Ascending aorta (tissue), 2 donors: ENCODE data around the gene DZIP3. TPM values are rescaled to one million over a fixed set of nuclear protein-coding genes. Genes with fewer than 3 reads are reported as not detected.
"Not testable (repeated sequence)": the region's sequence is repeated elsewhere in the genome, so short reads cannot be mapped to it uniquely, and the experiment has no call there.

Source experiments
- DNase-seq, 2 donors: peaks; one replicate each; pipeline ENCODE4 v3.0.0-alpha.2; 2019; ENCODE audit warnings: low spot score in 2 of 2
- H3K27ac ChIP-seq, 2 donors: fragments of 200-600 bp; sonication (generic); one replicate each; pipeline ENCODE4 v1.5.1; 2016 to 2017; ENCODE audit warnings: mild to moderate bottlenecking in 1 of 2
- H3K27me3 ChIP-seq: fragments of 200-600 bp; sonication (generic); one replicate; pipeline ENCODE4 v1.5.1; 2017
- H3K36me3 ChIP-seq, 2 donors: fragments of 200-600 bp; sonication (generic); one replicate each; pipeline ENCODE4 v1.5.1; 2016
- H3K4me1 ChIP-seq, 2 donors: fragments of 200-600 bp; sonication (generic); one replicate each; pipeline ENCODE4 v1.5.1; 2016 to 2017; ENCODE audit warnings: mild to moderate bottlenecking in 1 of 2
- H3K4me3 ChIP-seq, 2 donors: fragments of 200-600 bp; sonication (generic); one replicate each; pipeline ENCODE4 v1.5.1; 2016 to 2017; ENCODE audit warnings: mild to moderate bottlenecking in 1 of 2
- H3K9me3 ChIP-seq, 2 donors: fragments of 200-600 bp; sonication (generic); one replicate each; pipeline ENCODE4 v1.5.1; 2016
- intact Hi-C: fragments of 100-400 bp; cut with DNase I; formaldehyde crosslinking; loops from one replicate; pipeline ENCODE4 v1.15.1; 2023
- total RNA-seq: library from RNA; depleted of rRNA; stranded (reverse); fragments of >200 nt; gene quantifications from one replicate; pipeline ENCODE4 v1.1.0, GENCODE V29; 2016
- TF ChIP-seq, protein P1 (sequence below), 3 experiments: fragments of 200-600 bp in 2 of 3; fragments of 450-650 bp in 1 of 3; sonication (generic) in 2 of 3; IDR thresholded peaks; one replicate each; pipeline ENCODE4 v1.5.1; 2016 to 2019; ENCODE audit warnings: antibody characterized with exemption in 3 of 3, mild to moderate bottlenecking in 1 of 3, moderate library complexity in 1 of 3

DZIP3 gene
- total RNA-seq, 1 donor from 2014 or later = 7.0 TPM

DNA sequence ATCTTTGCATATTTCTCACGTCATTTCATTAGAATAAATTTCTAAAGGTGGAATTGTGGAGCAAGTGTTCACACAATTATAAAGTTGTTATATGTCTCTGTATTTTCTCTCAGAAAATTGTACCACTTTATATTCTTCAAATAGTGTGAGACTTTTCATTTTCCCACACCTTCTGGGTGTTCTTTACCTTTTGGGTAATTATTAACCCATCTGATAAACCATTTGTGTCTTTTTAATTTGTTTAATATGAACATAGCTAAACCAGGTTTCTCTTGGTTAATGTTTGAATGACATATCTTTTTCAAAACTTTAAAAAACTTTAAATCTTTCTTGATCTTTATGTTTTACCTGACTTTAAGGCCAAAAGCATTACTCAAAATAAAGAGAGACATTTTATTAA lies 40.5 kb downstream of the DZIP3 start:
- Histone ChIP-seq H3K9me3 (no peaks in the 10 kb centered on the region), H3K4me3 (no peak overlapping the region), H3K27me3 (no peaks in the 10 kb centered on the region), H3K36me3 (peaks cover 0 to 5% of the 10 kb centered on the region in 2 donors), H3K27ac (no peak overlapping the region), H3K4me1 (no peaks in the 10 kb centered on the region)
- TF ChIP-seq, protein P1, sequence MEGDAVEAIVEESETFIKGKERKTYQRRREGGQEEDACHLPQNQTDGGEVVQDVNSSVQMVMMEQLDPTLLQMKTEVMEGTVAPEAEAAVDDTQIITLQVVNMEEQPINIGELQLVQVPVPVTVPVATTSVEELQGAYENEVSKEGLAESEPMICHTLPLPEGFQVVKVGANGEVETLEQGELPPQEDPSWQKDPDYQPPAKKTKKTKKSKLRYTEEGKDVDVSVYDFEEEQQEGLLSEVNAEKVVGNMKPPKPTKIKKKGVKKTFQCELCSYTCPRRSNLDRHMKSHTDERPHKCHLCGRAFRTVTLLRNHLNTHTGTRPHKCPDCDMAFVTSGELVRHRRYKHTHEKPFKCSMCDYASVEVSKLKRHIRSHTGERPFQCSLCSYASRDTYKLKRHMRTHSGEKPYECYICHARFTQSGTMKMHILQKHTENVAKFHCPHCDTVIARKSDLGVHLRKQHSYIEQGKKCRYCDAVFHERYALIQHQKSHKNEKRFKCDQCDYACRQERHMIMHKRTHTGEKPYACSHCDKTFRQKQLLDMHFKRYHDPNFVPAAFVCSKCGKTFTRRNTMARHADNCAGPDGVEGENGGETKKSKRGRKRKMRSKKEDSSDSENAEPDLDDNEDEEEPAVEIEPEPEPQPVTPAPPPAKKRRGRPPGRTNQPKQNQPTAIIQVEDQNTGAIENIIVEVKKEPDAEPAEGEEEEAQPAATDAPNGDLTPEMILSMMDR (IDR thresholded peaks at IDR 0.05) = no peak
- DNase-seq = no peak
- intact Hi-C loops = no loop called here

DNA sequence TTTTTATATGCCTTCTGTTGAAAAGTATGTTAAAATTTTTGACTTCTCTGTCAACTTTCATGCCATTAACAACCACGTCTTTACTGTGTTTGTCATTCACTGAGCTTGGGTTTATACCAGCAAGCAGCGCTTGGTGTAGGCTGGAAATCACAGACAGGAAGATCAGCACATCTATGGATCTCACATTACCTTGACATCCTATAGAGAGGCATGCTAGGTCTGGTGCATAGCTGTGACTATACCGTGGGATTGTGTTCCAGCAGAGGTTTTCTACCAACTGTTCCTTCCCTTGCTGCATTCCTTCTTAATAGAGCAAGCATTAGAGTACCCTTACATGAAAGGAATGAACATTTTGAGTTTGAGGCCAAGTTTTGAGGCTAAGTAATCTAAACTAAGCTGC lies 53.0 kb downstream of the DZIP3 start:
- no peaks in the 10 kb centered on the region for H3K27me3 ChIP-seq
- no peak overlapping the region for H3K4me3 ChIP-seq
- DNase-seq = no peak
- no peaks in the 10 kb centered on the region for H3K4me1 ChIP-seq
- TF ChIP-seq, protein P1 (IDR thresholded peaks at IDR 0.05) = no peak
- no peaks in the 10 kb centered on the region for H3K9me3 ChIP-seq
- no peak overlapping the region for H3K27ac ChIP-seq
- H3K36me3 ChIP-seq = peaks cover 5% of the 10 kb centered on the region in 2 donors
- intact Hi-C loops = no loop called here

DNA sequence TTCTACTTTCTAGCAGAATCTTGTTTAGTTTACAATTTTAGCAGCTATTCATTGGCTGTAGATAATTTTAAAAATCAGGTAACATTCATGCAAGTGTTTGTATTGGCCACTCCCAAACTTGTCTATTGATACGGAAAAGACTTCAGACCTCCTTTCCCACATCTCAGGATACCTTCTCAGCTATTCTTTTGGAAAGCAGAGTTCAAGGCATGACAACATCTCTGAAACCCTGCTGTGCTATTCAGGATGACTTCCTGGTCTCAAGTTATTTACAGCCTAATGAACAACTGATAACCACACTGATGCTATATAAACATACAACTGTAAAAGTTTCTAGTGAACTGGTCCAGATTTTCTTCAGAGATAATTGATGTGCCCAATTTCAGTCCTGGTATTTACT lies 55.8 kb downstream of the DZIP3 start:
- Histone ChIP-seq H3K27me3 (no peaks in the 10 kb centered on the region), H3K36me3 (peaks cover 5 to 9% of the 10 kb centered on the region in 2 donors), H3K9me3 (no peaks in the 10 kb centered on the region), H3K4me1 (no peaks in the 10 kb centered on the region), H3K27ac (no peak overlapping the region), H3K4me3 (no peak overlapping the region)
- intact Hi-C loops = no loop called here
- no peak for DNase-seq
- TF ChIP-seq, protein P1 (IDR thresholded peaks at IDR 0.05) = no peak

DNA sequence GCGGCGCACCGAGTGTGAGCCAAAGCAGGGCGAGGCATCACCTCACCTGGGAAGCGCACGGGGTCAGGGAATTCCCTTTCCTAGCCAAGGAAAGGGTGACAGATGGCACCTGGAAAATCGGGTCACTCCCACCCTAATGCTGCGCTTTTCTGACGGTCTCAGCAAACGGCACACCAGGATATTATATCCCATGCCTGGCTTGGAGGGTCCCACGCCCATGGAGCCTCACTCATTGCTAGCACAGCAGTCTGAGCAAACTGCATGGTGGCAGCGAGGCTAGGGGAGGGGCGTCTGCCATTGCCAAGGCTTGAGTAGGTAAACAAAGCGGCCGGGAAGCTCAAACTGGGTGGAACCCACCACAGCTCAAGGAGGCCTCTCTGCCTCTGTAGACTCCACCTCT lies 66.1 kb downstream of the DZIP3 start:
- H3K27me3 ChIP-seq, DNase-seq, intact Hi-C loops: not testable (repeated sequence)

DNA sequence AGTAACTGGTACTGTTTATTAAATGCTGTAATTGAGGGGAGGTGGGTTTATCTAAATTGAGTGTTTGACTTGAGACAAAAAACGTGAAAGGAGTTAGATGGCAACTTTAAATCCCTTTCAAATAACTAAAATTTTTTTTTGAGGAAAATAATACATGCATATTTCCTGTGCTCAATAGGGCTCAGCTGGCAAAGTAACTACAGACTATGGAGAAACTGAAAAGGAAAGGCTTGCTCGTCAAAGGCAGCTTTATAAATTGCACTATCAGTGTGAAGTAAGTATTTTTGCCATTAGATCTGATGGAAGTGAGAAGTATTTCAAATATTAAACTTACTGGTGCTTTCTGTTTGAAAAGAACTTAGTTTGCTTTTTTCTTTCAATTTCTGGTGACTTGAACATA lies 72.2 kb downstream of the DZIP3 start:
- Histone ChIP-seq H3K4me3 (no peak overlapping the region), H3K27ac (no peak overlapping the region), H3K4me1 (no peaks in the 10 kb centered on the region), H3K27me3 (no peaks in the 10 kb centered on the region), H3K36me3 (peaks cover 0 to 11% of the 10 kb centered on the region in 2 donors), H3K9me3 (no peaks in the 10 kb centered on the region)
- no peak for DNase-seq
- TF ChIP-seq, protein P1 (IDR thresholded peaks at IDR 0.05) = no peak
- intact Hi-C loops = no loop called here

More for the DNA sequence above, 66.1 kb downstream of the DZIP3 start:
- not testable (repeated sequence) for H3K27ac ChIP-seq, H3K4me1 ChIP-seq, H3K4me3 ChIP-seq
- peaks cover 0 to 16% of the 10 kb centered on the region in 2 donors for H3K9me3 ChIP-seq
- H3K36me3 ChIP-seq = peaks cover 4 to 21% of the 10 kb centered on the region in 2 donors

DNA sequence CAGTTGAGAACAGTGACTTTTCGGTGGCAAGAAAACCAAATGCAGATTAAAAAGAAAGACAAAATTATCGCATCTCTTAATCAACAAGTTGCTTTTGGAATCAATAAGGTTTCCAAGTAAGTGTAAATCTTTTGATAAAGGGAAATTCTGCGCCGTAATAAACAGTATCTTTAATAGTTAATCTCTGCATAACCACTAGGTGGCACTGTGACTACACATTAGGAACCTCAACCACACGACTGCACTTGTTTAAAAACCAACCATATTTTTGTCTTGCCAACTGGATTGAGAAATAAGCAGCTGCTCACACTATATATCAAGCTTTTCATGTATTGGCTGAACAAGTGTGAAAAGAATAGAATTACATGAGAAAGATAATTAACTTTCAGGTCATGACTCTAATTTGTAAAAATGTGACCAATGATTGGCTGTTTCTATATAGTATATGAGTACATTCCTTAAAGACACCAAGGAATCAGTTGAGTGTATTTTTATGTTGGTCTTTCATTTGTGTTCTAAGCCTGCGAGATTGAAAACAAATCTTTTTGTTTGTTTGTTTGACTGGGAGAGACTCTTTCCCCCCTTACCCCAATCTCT lies 72.7 kb downstream of the DZIP3 start:
- Histone ChIP-seq H3K4me3 (no peak overlapping the region), H3K36me3 (peaks cover 0 to 11% of the 10 kb centered on the region in 2 donors), H3K27ac (no peak overlapping the region), H3K27me3 (no peaks in the 10 kb centered on the region), H3K4me1 (no peaks in the 10 kb centered on the region), H3K9me3 (no peaks in the 10 kb centered on the region)
- TF ChIP-seq, protein P1 (IDR thresholded peaks at IDR 0.05) = peak in 2 of 3 experiments; percentile 69 to 81
- intact Hi-C loops = no loop called here
- DNase-seq = no peak
